Naive B cell (primary cell): ENCODE results near the gene ASPDH. TPM values are rescaled to one million over a fixed set of nuclear protein-coding genes. Genes with fewer than 3 reads are reported as not detected.
A peak's percentile ranks its signal among the peaks of the same experiment; 100 is the strongest.

Source experiments
- ATAC-seq, 2 donors: fragments of 150-1000 bp; cut with Tn5 transposase; 2 replicates each; pipeline ENCODE4 v1.10.0; 2021; ENCODE audit warnings: low read depth in 2 of 2, mild to moderate bottlenecking in 2 of 2, moderate library complexity in 2 of 2
- DNase-seq: peaks from one replicate; pipeline ENCODE4 v3.0.0; 2022
- H3K27ac Mint-ChIP-seq, 6 donors: one replicate each; pipeline ENCODE4 v1.8.0; 2020 to 2022; ENCODE audit warnings: mild to moderate bottlenecking in 6 of 6, mixed read lengths in 6 of 6, moderate library complexity in 5 of 6, inconsistent platforms in 2 of 6
- H3K27me3 Mint-ChIP-seq, 3 donors: one replicate each; pipeline ENCODE4 v1.8.0; 2021 to 2022; ENCODE audit warnings: mixed read lengths in 3 of 3, mild to moderate bottlenecking in 1 of 3
- H3K36me3 Mint-ChIP-seq, 2 donors: one replicate each; pipeline ENCODE4 v1.8.0; 2020 to 2022; ENCODE audit warnings: mixed read lengths in 2 of 2, inconsistent platforms in 1 of 2, mild to moderate bottlenecking in 1 of 2
- H3K4me1 Mint-ChIP-seq, 3 donors: one replicate each; pipeline ENCODE4 v1.8.0; 2020 to 2022; ENCODE audit warnings: mixed read lengths in 3 of 3, inconsistent platforms in 1 of 3, mild to moderate bottlenecking in 1 of 3, moderate library complexity in 1 of 3
- H3K4me3 Mint-ChIP-seq, 8 donors: one replicate each; pipeline ENCODE4 v1.8.0; 2020 to 2022; ENCODE audit warnings: mild to moderate bottlenecking in 8 of 8, mixed read lengths in 8 of 8, moderate library complexity in 8 of 8, inconsistent platforms in 2 of 8
- H3K9me3 Mint-ChIP-seq, 7 donors: one replicate each; pipeline ENCODE4 v1.8.0; 2020 to 2022; ENCODE audit warnings: mixed read lengths in 7 of 7, mild to moderate bottlenecking in 5 of 7, inconsistent platforms in 2 of 7, moderate library complexity in 1 of 7
- polyA plus RNA-seq, 6 donors: library from polyadenylated mRNA; unstranded; fragments of 300-500 nt; fragmentation: Illumina TruSeq; gene quantifications; one replicate each; pipeline ENCODE4 v1.2.3, GENCODE V29; 2021; ENCODE audit warnings: low read depth in 6 of 6

ASPDH gene
- polyA plus RNA-seq, 6 donors from 2014 or later: not detected

DNA sequence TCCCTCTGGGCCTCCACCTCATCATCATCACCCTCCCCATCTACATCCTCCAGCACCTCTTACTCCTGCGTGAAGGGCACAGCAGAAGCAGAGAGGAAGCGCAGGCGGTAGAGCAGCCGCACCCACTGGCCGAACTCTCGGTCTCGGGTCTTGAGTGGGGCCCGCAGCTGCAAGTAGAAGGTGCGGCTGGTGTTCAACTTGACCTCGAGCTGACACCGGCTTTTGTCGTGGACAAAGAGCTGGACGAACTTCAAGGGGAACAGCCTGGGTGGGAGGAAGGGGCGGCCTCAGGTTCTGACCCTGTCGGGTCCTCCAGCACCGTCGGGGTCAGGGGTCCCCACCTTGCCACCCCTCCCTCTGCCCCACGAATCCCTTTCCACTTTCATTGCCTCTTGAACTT lies 46.1 kb downstream of the ASPDH start:
- peak overlapping the region in 3 of 6 donors; percentile 55 to 66 (median 56) for H3K27ac Mint-ChIP-seq
- no peaks in the 10 kb centered on the region for H3K27me3 Mint-ChIP-seq
- H3K4me3 Mint-ChIP-seq: no peak overlapping the region
- no peaks in the 10 kb centered on the region for H3K4me1 Mint-ChIP-seq
- no peaks in the 10 kb centered on the region for H3K36me3 Mint-ChIP-seq
- no peak for ATAC-seq
- H3K9me3 Mint-ChIP-seq: no peaks in the 10 kb centered on the region
- no peak for DNase-seq

DNA sequence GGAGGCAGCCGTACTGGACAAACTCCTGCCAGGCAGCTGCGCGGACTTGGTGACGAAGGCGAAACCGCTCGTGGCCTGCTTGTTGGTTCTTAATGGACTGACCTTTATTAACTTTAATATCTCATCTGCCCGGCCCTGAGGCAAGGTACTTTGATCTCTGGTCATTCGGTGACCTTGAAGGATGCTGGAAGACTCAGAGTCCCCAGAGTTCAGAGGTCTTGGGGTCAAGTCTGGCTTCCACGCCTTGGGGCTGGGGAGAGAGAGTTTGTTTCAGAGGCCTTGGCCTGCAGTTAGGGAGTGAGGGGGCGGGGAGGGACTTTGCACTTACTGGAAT lies 47.0 kb downstream of the ASPDH start:
- Mint-ChIP-seq H3K4me1 (peaks cover 0 to 2% (median 0%) of the 10 kb centered on the region in 3 donors), H3K27ac (no peak overlapping the region)

DNA sequence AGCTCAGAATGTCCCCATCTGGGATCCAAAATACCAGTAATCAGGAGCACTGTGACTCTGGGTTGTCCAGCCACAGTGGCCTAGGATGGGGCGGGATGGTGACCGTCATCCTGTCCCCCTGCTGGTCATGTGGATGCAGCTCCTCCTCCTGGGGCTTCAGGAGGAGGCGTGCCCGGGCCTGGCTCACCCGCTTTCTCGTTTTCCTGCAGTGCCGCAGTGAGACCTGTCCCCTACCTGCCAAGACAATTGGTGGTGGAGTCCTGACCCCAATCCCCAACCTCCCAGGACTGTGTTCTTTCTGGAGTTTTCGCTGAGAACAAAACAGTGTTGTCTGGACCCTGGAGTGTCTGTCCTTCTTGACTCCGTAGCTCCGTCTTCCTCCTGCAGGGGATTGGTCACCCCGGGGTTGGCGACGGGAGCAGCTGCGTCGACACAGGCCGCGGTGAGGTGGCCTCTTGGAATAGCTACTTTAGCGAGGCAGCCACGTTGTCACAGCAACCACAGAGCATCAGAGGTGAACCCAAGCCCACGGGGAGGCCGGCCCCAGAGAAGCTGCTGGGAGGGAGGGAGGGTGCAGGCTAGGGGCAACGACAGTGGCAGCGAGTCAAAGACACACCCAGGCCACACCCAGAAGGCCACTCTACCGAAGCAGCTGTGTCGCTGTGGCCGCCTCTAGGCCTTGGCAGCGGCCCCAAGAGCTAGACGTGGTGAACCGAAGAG lies 47.6 kb downstream of the ASPDH start:
- H3K4me1 Mint-ChIP-seq: peaks cover 4 to 7% (median 5%) of the 10 kb centered on the region in 3 donors

More for the DNA sequence above, 47.0 kb downstream of the ASPDH start:
- Mint-ChIP-seq H3K27me3 (no peaks in the 10 kb centered on the region), H3K9me3 (no peaks in the 10 kb centered on the region), H3K4me3 (no peak overlapping the region), H3K36me3 (no peaks in the 10 kb centered on the region)
- ATAC-seq: no peak
- no peak for DNase-seq

DNA sequence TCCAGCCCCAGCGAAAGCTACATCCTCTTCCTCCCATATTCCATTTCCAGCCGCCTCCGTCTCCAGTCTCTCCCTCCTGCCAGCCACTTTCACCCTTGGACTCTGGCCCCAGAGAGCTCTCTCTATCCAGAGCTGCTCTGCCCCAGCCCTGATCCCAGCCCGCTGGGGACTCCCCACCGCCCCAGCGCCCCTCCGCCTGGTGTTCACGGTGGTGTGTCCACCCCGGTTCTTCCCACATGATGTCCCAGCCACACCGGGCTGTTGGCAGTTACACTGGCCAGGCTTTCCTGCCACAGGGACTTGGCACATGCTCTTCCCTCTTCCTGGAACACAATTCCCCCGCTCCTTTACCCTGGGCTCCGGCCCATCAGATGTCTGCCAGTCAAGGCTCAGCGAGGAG lies 48.7 kb downstream of the ASPDH start:
- peaks cover 11 to 19% (median 14%) of the 10 kb centered on the region in 3 donors for H3K4me1 Mint-ChIP-seq

More for the DNA sequence above, 47.6 kb downstream of the ASPDH start:
- Mint-ChIP-seq H3K27ac (peak overlapping the region in 1 of 6 donors; percentile 54), H3K4me3 (no peak overlapping the region), H3K27me3 (no peaks in the 10 kb centered on the region), H3K9me3 (no peaks in the 10 kb centered on the region), H3K36me3 (no peaks in the 10 kb centered on the region)
- no peak for ATAC-seq
- no peak for DNase-seq

DNA sequence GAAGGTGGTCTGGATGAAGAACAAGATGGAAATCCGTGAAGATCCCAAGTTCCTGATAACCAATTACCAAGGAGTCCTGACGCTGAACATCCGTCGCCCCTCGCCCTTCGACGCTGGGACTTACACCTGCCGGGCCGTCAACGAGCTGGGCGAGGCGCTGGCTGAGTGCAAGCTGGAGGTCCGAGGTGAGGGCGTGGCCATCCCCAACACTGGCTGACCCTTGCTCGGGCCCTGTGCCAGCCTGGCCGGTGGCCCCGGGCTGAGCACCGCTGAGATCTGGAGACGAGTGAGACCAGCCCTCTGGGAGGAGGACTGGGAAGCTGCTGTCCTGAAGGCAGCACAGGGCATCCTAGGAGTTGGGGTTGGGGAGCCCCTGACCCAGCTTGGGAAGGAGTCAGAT lies 49.4 kb downstream of the ASPDH start:
- no peaks in the 10 kb centered on the region for H3K27me3 Mint-ChIP-seq
- H3K27ac Mint-ChIP-seq: no peak overlapping the region
- no peaks in the 10 kb centered on the region for H3K36me3 Mint-ChIP-seq
- no peak for ATAC-seq
- H3K4me3 Mint-ChIP-seq: no peak overlapping the region
- DNase-seq: no peak
- H3K4me1 Mint-ChIP-seq: peaks cover 18 to 25% (median 21%) of the 10 kb centered on the region in 3 donors
- no peaks in the 10 kb centered on the region for H3K9me3 Mint-ChIP-seq

More for the DNA sequence above, 48.7 kb downstream of the ASPDH start:
- Mint-ChIP-seq H3K27me3 (no peaks in the 10 kb centered on the region), H3K9me3 (no peaks in the 10 kb centered on the region), H3K27ac (no peak overlapping the region), H3K4me3 (no peak overlapping the region), H3K36me3 (no peaks in the 10 kb centered on the region)
- no peak for ATAC-seq
- no peak for DNase-seq

DNA sequence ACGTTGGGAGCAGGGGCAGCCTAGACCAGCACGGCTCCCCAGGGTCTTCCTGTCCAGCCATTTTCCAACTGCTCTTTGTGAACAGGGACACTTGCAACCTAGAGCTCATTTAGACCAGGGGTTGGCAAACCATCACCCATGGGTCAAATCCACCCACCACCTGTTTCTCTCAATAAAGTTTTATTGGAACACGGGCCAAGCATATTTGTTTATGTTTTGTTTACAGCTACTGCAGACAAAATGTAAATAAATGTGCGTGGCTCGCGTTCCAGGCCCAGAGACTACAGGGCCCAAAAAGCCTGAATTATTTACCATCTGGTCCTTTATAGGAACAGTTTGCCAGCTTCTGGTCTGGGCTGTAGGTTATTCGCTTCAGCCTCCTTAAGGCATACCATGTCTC lies 50.7 kb downstream of the ASPDH start:
- Mint-ChIP-seq H3K4me3 (no peak overlapping the region), H3K27ac (peak overlapping the region in 2 of 6 donors; percentile 54 to 59), H3K4me1 (peaks cover 18 to 28% (median 21%) of the 10 kb centered on the region in 3 donors), H3K9me3 (no peaks in the 10 kb centered on the region), H3K36me3 (no peaks in the 10 kb centered on the region), H3K27me3 (no peaks in the 10 kb centered on the region)
- ATAC-seq (no peak), DNase-seq (no peak)

Other genes with a start within 250 kb of the ASPDH start
- gene KCNC3, start 184.5 kb downstream of the ASPDH start, polyA plus RNA-seq: under 1 TPM in 2 of 6 donors, not detected in 4; 0.08 to 0.12 TPM
- 1 to 10 TPM in 3 of 6 donors, under 1 TPM in 2, not detected in 1; 0.38 to 1.8 (median 1.1) TPM for gene NAPSA, start 148.3 kb downstream of the ASPDH start, polyA plus RNA-seq
- gene NR1H2, start 137.5 kb downstream of the ASPDH start, polyA plus RNA-seq: 100 to 1,000 TPM in 1 of 6 donors, 10 to 100 TPM in 5; 70.9 to 115 (median 76.1) TPM
- gene POLD1, start 129.6 kb downstream of the ASPDH start, polyA plus RNA-seq: 10 to 100 TPM; 22.9 to 46.7 (median 32.1) TPM
- gene SPIB, start 95.0 kb downstream of the ASPDH start, polyA plus RNA-seq: 100 to 1,000 TPM; 218 to 343 (median 286) TPM
- 1 to 10 TPM in 3 of 6 donors, under 1 TPM in 2, not detected in 1; 0.44 to 6.6 (median 1.2) TPM for gene MYBPC2, start 81.0 kb downstream of the ASPDH start, polyA plus RNA-seq
- 10 to 100 TPM in 1 of 6 donors, 1 to 10 TPM in 5; 7.0 to 11.9 (median 8.6) TPM for gene EMC10, start 37.4 kb downstream of the ASPDH start, polyA plus RNA-seq
- gene GARIN5A, start 37.1 kb downstream of the ASPDH start, polyA plus RNA-seq: 1 to 10 TPM in 1 of 6 donors, under 1 TPM in 4, not detected in 1; 0.38 to 2.2 (median 0.50) TPM
- 10 to 100 TPM in 5 of 6 donors, 1 to 10 TPM in 1; 9.8 to 20.7 (median 12.2) TPM for gene JOSD2, start 2.7 kb downstream of the ASPDH start, polyA plus RNA-seq
- gene LRRC4B, start 54.5 kb upstream of the ASPDH start, polyA plus RNA-seq: under 1 TPM in 1 of 6 donors, not detected in 5; 0.10 TPM
- gene SYT3, start 126.0 kb upstream of the ASPDH start, polyA plus RNA-seq: under 1 TPM in 1 of 6 donors, not detected in 5; 0.11 TPM
- gene C19orf81, start 135.5 kb upstream of the ASPDH start, polyA plus RNA-seq: 1 to 10 TPM in 2 of 6 donors, not detected in 4; 1.1 to 1.2 TPM
- not detected for gene SHANK1, start 205.9 kb upstream of the ASPDH start, polyA plus RNA-seq
- gene CLEC11A, start 209.5 kb upstream of the ASPDH start, polyA plus RNA-seq: 1 to 10 TPM in 2 of 6 donors, under 1 TPM in 4; 0.49 to 1.1 (median 0.69) TPM